22Rv1 (cell line): Measurements from ENCODE around the gene TRPM3.

Experiments used
- ZFX ChIP-seq: fragments of 450-650 bp; IDR thresholded peaks from 2 replicates; pipeline ENCODE4 v1.6.1; 2017; ENCODE audit warnings: antibody characterized with exemption, borderline replicate concordance
- TF ChIP-seq, protein P1 (sequence below): fragments of 450-650 bp; IDR thresholded peaks from 2 replicates; pipeline ENCODE4 v1.5.1; 2017; ENCODE audit warnings: mild to moderate bottlenecking

DNA sequence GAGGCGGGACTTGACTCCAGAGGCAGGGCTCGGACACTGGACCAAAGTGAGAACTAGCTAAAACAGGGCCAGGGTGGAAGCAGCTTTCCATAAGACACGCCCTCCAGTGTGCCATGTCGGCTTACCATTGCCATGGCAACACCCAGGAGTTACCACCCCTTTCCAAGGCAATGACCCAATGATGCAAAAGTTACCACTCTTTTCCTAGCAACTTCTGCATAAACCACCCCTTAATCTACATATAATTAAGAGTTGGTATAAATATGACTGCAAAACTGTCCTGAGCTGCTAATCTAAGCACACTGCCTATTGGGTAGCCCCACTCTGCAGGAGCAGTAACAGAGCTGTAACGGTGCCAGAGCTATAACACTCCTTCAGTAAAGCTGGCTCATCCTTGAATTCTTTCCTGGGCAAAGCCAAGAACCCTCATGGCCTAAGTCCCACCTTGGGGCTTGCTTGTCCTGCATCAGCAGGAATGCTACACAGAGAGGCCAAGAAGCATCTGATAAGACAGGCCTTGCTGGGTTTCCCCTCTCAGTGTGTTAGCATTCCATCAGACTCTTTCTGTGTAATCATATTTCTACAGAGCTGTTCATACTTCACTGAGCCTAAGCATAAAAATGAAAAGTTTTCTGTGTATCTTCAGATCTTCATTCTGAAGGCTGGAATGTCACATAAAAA, 444.2 kb downstream of the TRPM3 start:
- TF ChIP-seq, protein P1, sequence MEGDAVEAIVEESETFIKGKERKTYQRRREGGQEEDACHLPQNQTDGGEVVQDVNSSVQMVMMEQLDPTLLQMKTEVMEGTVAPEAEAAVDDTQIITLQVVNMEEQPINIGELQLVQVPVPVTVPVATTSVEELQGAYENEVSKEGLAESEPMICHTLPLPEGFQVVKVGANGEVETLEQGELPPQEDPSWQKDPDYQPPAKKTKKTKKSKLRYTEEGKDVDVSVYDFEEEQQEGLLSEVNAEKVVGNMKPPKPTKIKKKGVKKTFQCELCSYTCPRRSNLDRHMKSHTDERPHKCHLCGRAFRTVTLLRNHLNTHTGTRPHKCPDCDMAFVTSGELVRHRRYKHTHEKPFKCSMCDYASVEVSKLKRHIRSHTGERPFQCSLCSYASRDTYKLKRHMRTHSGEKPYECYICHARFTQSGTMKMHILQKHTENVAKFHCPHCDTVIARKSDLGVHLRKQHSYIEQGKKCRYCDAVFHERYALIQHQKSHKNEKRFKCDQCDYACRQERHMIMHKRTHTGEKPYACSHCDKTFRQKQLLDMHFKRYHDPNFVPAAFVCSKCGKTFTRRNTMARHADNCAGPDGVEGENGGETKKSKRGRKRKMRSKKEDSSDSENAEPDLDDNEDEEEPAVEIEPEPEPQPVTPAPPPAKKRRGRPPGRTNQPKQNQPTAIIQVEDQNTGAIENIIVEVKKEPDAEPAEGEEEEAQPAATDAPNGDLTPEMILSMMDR = no peak
- TF ChIP-seq ZFX = no peak
